A549 (cell line): Measurements from ENCODE around the gene TSHZ2. TPM values are rescaled to one million over a fixed set of nuclear protein-coding genes. Genes with fewer than 3 reads are reported as not detected.
A peak's percentile ranks its signal among the peaks of the same experiment; 100 is the strongest.

ENCODE experiments used
- ATAC-seq, 2 experiments: fragments of 200-7000 bp in 1 of 2; fragments of >200 bp in 1 of 2; cut with Nextera tagmentation in 1 of 2; cut with Tn5 transposase in 1 of 2; 3 replicates each; pipeline versions ENCODE4 v1.8.0 to v1.9.1; 2018 to 2020; ENCODE audit warnings: mild to moderate bottlenecking in 1 of 2, moderate library complexity in 1 of 2
- CTCF ChIA-PET: fragments of 300-600 bp; sonication (Branson Sonifier 250); formaldehyde crosslinking; extraction: SDS; loops from one replicate; lab custom pipeline; 2021; ENCODE audit warnings: antibody characterized with exemption, inconsistent platforms; lab: Yijun Ruan, JAX
- POLR2A ChIA-PET: fragments of 350-600 bp; formaldehyde crosslinking; extraction: SDS; loops from one replicate; lab custom pipeline; 2021; ENCODE audit warnings: antibody characterized with exemption, inconsistent platforms; lab: Yijun Ruan, JAX
- DNase-seq, 2 experiments: peaks; one replicate each; pipeline versions ENCODE4 v3.0.0 to v3.0.0-alpha.2; 2011 to 2016; ENCODE audit warnings: low read depth in 1 of 2, low spot score in 1 of 2
- FAIRE-seq: peaks from 2 replicates; lab custom pipeline; 2011; peaks lifted over from hg19 to GRCh38; lab: Jason Lieb, UNC
- H3K27ac ChIP-seq, 2 experiments: fragments of >200 bp; sonication (Bioruptor Twin); formaldehyde crosslinking; 3 replicates each; pipeline ENCODE4 v1.5.1; 2016 to 2017
- H3K4me1 ChIP-seq: fragments of >200 bp; sonication (Bioruptor Twin); formaldehyde crosslinking; 3 replicates; pipeline ENCODE4 v1.6.1; 2016
- H3K4me2 ChIP-seq: fragments of >200 bp; sonication (Bioruptor Twin); formaldehyde crosslinking; 3 replicates; pipeline ENCODE4 v1.6.1; 2016
- H3K4me3 ChIP-seq: fragments of >200 bp; sonication (Bioruptor Twin); formaldehyde crosslinking; 3 replicates; pipeline ENCODE4 v1.5.1; 2016
- H3K9me3 ChIP-seq: fragments of >200 bp; sonication (Bioruptor Twin); formaldehyde crosslinking; 3 replicates; pipeline ENCODE4 v1.6.1; 2016
- CBX8 ChIP-seq: fragments of 200-600 bp; sonication (generic); IDR thresholded peaks from 2 replicates; pipeline ENCODE4 v1.6.1; 2016
- CHD4 ChIP-seq: fragments of 200-600 bp; sonication (generic); IDR thresholded peaks from 2 replicates; pipeline ENCODE4 v1.6.1; 2016; ENCODE audit warnings: antibody characterized with exemption, mild to moderate bottlenecking, borderline replicate concordance
- EHMT2 ChIP-seq: fragments of 200-600 bp; sonication (generic); IDR thresholded peaks from 2 replicates; pipeline ENCODE4 v1.6.1; 2016; ENCODE audit warnings: antibody characterized with exemption, low read depth, mild to moderate bottlenecking, moderate library complexity
- GATA3 ChIP-seq: IDR thresholded peaks from 2 replicates; pipeline ENCODE4 v1.6.1; 2012; ENCODE audit warnings: borderline replicate concordance
- HOXB13 ChIP-seq: fragments of 250-450 bp; sonication (Bioruptor Pico); IDR thresholded peaks from 2 replicates; pipeline ENCODE4 v1.5.0; 2020; ENCODE audit warnings: low read depth, mild to moderate bottlenecking, moderate library complexity
- MAFK ChIP-seq: fragments of 450-650 bp; IDR thresholded peaks from 2 replicates; pipeline ENCODE4 v1.6.1; 2014; ENCODE audit not compliant: partially characterized antibody
- MAZ ChIP-seq: fragments of 150-350 bp; IDR thresholded peaks from 2 replicates; pipeline ENCODE4 v1.6.1; 2014; ENCODE audit warnings: antibody characterized with exemption, low read depth, low read length, borderline replicate concordance
- POLR2AphosphoS2 ChIP-seq: conservative IDR thresholded peaks from 2 replicates; pipeline ENCODE4 v1.6.1; 2012; ENCODE audit warnings: low read length, improper control_type of control experiment, inconsistent platforms
- RCOR1 ChIP-seq: fragments of 150-350 bp; IDR thresholded peaks from 2 replicates; pipeline ENCODE4 v1.6.1; 2014; ENCODE audit warnings: antibody characterized with exemption, low read length, low read depth
- SREBF2 ChIP-seq: fragments of 450-650 bp; IDR thresholded peaks from 2 replicates; pipeline ENCODE4 v1.6.1; 2014; ENCODE audit warnings: mild to moderate bottlenecking, moderate library complexity
- TFCP2L1 ChIP-seq: fragments of 250-450 bp; sonication (Bioruptor Pico); IDR thresholded peaks from 2 replicates; pipeline ENCODE4 v1.5.0; 2021; ENCODE audit warnings: mild to moderate bottlenecking
- ZSCAN20 ChIP-seq: fragments of 250-450 bp; sonication (Bioruptor Pico); IDR thresholded peaks from 2 replicates; pipeline ENCODE4 v1.8.0; 2022; ENCODE audit warnings: mild to moderate bottlenecking, moderate library complexity
- WGBS: methylation state at CpG from one replicate; pipeline ENCODE4 v1.1.6; 2017; ENCODE audit errors: missing lambda C conversion rate; 5-methylcytosine and 5-hydroxymethylcytosine counted together
- polyA plus RNA-seq, 4 experiments: library from polyadenylated mRNA; depleted of rRNA in 3 of 4; stranded (reverse); fragments of >200 nt; fragmentation: RNase III in 1 of 4; extraction: RNeasy Plus Mini Kit Qiagen cat#74134 plus additional on column Dnase treatment in 1 of 4; gene quantifications; 2 replicates in 3 of 4; 3 replicates in 1 of 4; pipeline ENCODE4 v1.2.3, GENCODE V29; 2011 to 2017
- TF ChIP-seq, protein P1 (sequence below): fragments of 150-350 bp; IDR thresholded peaks from 2 replicates; pipeline ENCODE4 v1.6.1; 2014; ENCODE audit warnings: low read depth, mild to moderate bottlenecking, low read length
- TF ChIP-seq, protein P2 (sequence below): fragments of 250-450 bp; sonication (Bioruptor Pico); IDR thresholded peaks from 2 replicates; pipeline ENCODE4 v1.5.0; 2021; ENCODE audit warnings: mild to moderate bottlenecking, moderate library complexity, borderline replicate concordance
- TF ChIP-seq, protein P3 (sequence below): fragments of 250-450 bp; sonication (Bioruptor Pico); IDR thresholded peaks from 2 replicates; pipeline ENCODE4 v1.5.0; 2020; ENCODE audit warnings: low read depth, mild to moderate bottlenecking, moderate library complexity
- TF ChIP-seq, protein P4 (sequence below): fragments of >200 bp; sonication (Bioruptor Twin); formaldehyde crosslinking; IDR thresholded peaks from 2 replicates; pipeline ENCODE4 v1.6.1; 2016

The TSHZ2 gene
- polyA plus RNA-seq, 2 of the 4 experiments (the other 2 are of a cell fraction) = not detected

DNA sequence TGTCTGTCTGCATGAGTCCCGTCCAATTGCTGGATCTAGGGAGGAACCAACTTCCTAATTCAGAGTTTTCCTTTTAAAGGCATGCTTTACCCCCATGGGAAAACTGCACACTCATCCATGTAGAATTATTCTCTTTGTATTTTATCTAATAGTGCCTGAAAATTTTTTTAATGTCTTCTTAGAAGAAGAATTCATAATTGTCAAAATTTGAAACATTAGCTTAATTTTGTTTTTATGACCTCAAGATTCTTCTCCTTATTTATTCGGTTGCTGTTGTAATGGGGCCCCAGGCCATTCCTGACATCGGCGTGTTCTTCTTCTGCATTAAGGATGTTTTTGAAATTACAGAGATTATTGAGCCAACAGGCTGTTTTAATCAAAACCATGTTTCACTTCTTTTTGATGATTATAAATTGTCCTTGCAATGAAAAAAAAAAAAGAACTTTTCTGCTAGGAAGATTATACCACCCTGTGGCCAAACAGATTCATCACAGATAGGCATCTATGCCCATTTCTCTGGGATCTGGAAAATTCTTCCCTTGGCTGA, 521.2 kb downstream of the TSHZ2 start:
- Histone ChIP-seq H3K4me2 (no peak overlapping the region), H3K4me1 (no peaks in the 10 kb centered on the region), H3K4me3 (no peak overlapping the region), H3K9me3 (no peaks in the 10 kb centered on the region), H3K27ac (no peak overlapping the region)
- ATAC-seq (no peak), FAIRE-seq (no peak), DNase-seq (no peak)
- WGBS = 67% methylated on average over 4 of the region's 4 CpGs
- ChIA-PET CTCF (interaction anchor here (0.7 to 1.3 kb wide), 2 partner anchors 80 to 403 kb away, joined by 3 to 4 read pairs; no protein-coding TSS in a partner anchor), POLR2A (no interaction called here)
- TF ChIP-seq, protein P1, sequence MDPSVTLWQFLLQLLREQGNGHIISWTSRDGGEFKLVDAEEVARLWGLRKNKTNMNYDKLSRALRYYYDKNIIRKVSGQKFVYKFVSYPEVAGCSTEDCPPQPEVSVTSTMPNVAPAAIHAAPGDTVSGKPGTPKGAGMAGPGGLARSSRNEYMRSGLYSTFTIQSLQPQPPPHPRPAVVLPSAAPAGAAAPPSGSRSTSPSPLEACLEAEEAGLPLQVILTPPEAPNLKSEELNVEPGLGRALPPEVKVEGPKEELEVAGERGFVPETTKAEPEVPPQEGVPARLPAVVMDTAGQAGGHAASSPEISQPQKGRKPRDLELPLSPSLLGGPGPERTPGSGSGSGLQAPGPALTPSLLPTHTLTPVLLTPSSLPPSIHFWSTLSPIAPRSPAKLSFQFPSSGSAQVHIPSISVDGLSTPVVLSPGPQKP = no peak

DNA sequence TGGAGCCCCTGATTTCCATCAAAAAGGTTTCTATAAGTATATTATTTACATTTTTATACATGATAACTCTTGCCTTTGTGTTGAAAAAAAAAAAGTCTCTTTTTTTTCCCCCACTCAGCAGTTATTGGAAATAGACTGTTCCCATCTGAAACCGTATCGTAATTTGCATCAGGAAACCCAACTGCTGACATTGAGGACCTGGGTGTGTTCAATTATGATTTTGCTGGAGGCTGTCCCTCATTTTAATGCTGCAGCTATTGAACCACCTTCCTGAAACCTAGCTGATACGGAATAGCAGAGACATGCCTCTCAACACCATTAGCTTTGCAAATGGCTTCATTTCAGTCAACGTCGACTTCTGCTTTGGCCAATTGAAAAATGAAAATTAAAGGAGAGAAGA, 522.6 kb downstream of the TSHZ2 start:
- no peak overlapping the region for H3K4me3 ChIP-seq
- no peak overlapping the region for H3K27ac ChIP-seq
- CTCF ChIA-PET = no interaction called here
- ATAC-seq (no peak), FAIRE-seq (no peak), DNase-seq (no peak)
- no peaks in the 10 kb centered on the region for H3K9me3 ChIP-seq
- POLR2A ChIA-PET = no interaction called here
- H3K4me2 ChIP-seq = no peak overlapping the region
- H3K4me1 ChIP-seq = no peaks in the 10 kb centered on the region
- WGBS = 85% methylated on average over 5 of the region's 5 CpGs
- TF ChIP-seq MAFK = peak; percentile 68
- TF ChIP-seq RCOR1 = no peak

DNA sequence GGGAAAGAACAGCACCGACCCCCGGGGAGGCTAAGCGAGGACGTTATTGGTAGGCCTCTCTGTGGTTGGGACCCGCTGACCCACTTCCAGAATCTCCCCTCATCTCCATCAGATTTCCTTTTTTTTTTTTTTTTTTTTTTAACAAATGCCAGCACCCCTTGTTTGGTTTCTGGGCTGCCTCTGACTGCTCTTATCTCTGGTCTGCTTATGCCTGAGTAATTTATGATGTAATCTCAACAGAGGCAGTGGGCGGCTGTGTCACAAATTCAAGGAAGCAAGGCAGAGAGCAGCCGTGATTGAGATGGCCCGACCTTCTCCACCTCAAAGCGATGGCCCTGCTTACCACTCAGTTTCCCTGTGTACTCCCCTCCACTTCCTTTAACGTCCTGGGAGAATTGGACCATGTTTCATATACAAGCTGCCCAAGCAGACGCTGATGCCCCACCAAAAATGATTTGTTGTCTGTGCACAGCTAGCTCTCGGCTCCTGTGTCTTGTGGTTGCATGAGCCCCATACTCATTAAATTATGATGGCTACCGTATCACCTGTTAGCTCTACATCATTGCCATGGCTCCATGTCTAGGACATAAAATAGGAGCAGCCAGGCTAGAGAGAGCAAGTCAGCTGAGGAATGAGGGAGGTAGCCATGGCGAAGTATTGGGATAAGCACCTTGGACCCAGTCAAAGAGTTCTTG, 523.4 kb downstream of the TSHZ2 start:
- ChIA-PET CTCF (no interaction called here), POLR2A (no interaction called here)
- no peak overlapping the region for H3K27ac ChIP-seq
- FAIRE-seq = no peak
- H3K4me1 ChIP-seq = no peaks in the 10 kb centered on the region
- no peak for DNase-seq
- H3K9me3 ChIP-seq = no peaks in the 10 kb centered on the region
- no peak for TF ChIP-seq CHD4
- TF ChIP-seq ZSCAN20 (CRISPR knock-in tag) = no peak
- TF ChIP-seq HOXB13 = no peak
- TF ChIP-seq RCOR1 = no peak
- TF ChIP-seq, protein P2, sequence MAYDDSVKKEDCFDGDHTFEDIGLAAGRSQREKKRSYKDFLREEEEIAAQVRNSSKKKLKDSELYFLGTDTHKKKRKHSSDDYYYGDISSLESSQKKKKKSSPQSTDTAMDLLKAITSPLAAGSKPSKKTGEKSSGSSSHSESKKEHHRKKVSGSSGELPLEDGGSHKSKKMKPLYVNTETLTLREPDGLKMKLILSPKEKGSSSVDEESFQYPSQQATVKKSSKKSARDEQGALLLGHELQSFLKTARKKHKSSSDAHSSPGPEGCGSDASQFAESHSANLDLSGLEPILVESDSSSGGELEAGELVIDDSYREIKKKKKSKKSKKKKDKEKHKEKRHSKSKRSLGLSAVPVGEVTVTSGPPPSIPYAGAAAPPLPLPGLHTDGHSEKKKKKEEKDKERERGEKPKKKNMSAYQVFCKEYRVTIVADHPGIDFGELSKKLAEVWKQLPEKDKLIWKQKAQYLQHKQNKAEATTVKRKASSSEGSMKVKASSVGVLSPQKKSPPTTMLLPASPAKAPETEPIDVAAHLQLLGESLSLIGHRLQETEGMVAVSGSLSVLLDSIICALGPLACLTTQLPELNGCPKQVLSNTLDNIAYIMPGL = no peak
- no peak for TF ChIP-seq GATA3
- TF ChIP-seq, protein P3, sequence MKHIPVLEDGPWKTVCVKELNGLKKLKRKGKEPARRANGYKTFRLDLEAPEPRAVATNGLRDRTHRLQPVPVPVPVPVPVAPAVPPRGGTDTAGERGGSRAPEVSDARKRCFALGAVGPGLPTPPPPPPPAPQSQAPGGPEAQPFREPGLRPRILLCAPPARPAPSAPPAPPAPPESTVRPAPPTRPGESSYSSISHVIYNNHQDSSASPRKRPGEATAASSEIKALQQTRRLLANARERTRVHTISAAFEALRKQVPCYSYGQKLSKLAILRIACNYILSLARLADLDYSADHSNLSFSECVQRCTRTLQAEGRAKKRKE (CRISPR knock-in tag) = no peak
- no peak for TF ChIP-seq CBX8
- TF ChIP-seq MAZ = no peak
- no peak for TF ChIP-seq POLR2AphosphoS2
- TF ChIP-seq, protein P4, sequence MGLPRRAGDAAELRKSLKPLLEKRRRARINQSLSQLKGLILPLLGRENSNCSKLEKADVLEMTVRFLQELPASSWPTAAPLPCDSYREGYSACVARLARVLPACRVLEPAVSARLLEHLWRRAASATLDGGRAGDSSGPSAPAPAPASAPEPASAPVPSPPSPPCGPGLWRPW = no peak
- no peak for TF ChIP-seq EHMT2
- TF ChIP-seq TFCP2L1 = no peak
- no peak for TF ChIP-seq SREBF2
- ATAC-seq = no peak
- H3K4me3 ChIP-seq = no peak overlapping the region
- no peak overlapping the region for H3K4me2 ChIP-seq
- 59% methylated on average over 14 of the region's 14 CpGs for WGBS
